Panc1 (cell line): ENCODE results near the gene OR13C4.

Source experiments
- CTCF ChIP-seq: fragments of 450-650 bp; IDR thresholded peaks from 2 replicates; pipeline ENCODE4 v1.5.1; 2017; ENCODE audit warnings: mild to moderate bottlenecking
- POLR2AphosphoS5 ChIP-seq: IDR thresholded peaks from 2 replicates; pipeline ENCODE4 v1.6.1; 2012; ENCODE audit warnings: mild to moderate bottlenecking, low read depth, low read length, moderate library complexity
- REST ChIP-seq, 2 experiments: IDR thresholded peaks; 2 replicates each; pipeline ENCODE4 v1.6.1; 2011 to 2012; ENCODE audit warnings: low read depth in 2 of 2, control low read depth in 1 of 2, low read length in 1 of 2, mild to moderate bottlenecking in 1 of 2, moderate library complexity in 1 of 2; ENCODE audit not compliant: insufficient read depth in 1 of 2

DNA sequence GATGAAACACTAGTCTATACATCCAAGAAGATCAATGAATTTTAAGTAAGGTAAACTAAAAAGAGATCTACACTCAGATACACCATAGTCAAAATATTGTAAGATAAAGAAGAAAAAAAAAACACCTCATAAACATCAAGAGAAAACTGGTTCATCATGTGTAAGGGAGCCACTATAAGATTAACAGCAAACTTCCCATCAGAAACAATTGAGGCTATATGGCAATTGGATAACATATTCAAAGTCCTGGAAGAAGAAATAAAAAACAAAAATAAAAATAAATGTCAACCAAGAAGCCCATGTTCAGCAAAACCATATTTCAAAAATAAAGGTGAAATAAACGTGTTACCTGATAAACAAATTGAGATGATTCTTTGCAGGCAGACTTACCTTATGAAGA is 45.6 kb upstream of the OR13C4 start:
- TF ChIP-seq CTCF (no peak), REST (IDR thresholded peaks at IDR 0.05; ENCODE audit: insufficient read depth in 1 of 2, low read depth in 2 of 2, low read length in 1 of 2) (no peak), POLR2AphosphoS5 (no peak)
